Brain pericyte (primary cell): ENCODE measurements around the gene ADH1B.
A peak's percentile ranks its signal among the peaks of the same experiment; 100 is the strongest.
"Not testable (repeated sequence)": the region's sequence is repeated elsewhere in the genome, so short reads cannot be mapped to it uniquely, and the experiment has no call there.

Experiments used
- DNase-seq: peaks from one replicate; pipeline ENCODE4 v3.0.0-alpha.2; 2012; ENCODE audit warnings: low read depth, low spot score

Gene ADH1B

DNA sequence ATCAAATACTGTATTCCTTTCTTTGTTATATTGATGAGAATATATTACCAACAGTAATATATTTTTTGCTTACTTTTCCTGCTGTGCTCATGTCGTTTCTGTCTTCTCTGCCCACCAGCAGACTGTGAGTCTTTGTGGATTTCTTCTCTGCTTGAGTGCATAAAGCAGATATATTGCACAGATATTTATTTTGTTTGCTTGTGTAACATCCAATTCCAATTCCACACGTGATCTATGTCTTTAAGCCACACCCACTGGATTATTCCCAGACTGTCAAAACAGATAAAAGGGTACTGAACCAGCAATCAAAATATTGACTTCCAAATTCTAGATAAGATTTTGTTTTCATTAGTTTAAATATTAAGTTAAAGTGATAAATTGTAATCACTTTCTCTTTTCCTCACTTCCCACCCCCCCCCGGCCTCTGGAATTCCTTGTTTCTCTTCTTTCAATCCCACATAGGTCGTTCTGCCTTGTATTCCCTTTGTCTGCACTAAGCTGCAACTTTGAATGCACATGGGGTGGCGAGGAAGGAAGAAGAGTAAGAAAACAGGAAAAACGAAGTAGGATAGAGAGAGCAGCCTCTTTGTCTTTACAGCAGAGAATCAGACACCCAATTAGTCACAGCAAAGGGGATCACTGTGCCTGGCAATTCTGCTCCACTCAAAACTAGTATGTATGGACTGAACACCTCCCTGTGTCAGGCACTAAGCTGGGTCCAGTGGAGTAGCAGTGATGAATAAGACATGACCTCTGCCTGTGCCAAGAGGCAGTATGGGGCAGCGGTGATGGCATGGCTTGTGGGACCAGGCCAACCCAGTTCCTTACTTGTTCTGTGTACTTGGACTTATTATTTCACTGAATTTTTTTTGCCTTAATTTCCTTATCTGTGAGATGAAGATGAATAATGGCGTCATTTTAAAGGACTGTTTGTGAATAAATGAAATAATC, at the start of gene ADH1B:
Gene ADH1B, minus strand, starts transcription at position 161 of the 951 bp plus-strand sequence. Its CDS starts 70 bp downstream, at position 91.
- no peak for DNase-seq

DNA sequence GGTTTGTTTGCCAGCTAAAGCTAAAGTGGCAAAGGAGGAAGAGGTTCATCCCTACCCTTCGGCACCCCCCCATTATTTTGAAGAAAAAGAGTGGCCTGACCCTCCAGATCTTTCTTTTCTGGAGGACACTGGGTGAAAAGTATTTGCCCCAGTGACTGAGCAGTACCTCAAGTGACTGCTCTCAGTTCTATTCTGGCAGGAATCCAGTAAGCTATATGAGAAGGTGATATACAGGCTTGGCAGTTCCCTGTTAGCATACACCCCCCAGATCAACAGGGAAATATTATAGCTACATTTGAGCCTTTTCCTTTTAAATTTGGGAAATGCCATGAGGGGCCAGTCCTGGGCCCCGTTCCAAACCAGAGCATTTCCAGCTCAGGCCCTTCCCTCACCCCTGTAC, 46.6 kb upstream of the ADH1B start:
- DNase-seq, result not testable (repeated sequence)

DNA sequence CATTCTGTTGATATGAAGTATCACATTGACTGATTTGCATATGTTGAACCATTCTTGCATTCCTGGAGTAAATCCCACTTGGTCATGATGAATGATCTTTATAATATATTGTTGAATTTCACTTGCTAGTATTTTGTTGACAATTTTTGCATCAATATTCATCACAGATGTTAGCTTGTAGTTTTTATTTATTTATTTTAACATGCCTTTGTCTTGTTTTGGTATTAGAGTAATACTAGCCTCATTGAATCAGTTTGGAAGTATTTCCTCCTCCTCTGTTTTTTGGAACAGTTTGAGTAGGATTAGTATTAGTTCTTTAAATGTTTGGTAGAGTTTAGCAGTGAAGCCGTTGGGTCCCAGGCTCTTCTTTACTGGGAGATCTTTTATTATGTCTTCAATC, 45.3 kb upstream of the ADH1B start:
- no peak for DNase-seq

DNA sequence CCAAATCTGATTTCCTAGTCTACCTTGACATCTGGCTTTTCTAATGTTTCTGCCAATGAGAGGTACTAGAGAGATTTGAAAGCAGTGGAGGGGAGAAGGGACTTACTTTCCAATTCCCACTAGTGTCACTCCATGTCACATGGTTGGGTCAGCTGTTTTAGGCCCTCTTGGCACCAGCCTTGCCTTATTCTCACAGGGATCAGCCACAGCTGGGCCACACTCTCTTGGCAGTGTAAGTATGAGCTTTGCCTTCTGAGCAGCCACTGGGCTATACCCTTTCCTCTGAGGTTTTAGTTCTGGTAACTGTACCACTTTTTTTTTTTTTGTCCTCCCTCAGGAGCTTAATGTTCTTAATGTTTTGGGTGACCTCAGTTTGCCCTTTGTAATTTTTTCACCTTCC, 41.6 kb upstream of the ADH1B start:
- no peak for DNase-seq

DNA sequence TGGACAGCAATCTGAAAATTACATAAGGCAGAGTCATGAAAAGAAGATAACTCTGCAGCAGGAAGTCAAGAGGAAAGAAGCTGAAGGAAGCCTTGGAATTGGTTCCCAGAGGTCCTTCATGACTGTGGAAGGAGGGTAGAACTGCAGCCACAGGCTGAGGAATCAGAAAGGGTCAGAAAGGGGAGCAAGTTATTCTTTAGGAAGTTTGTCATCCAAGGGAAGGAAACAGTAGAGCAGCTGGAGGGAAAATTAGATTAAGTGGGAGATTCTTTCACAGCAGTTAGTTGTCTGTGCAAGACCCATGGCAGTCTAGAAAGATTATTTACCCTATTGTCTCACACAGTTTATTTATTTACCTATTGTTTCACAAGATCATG, 40.7 kb upstream of the ADH1B start:
- no peak for DNase-seq

DNA sequence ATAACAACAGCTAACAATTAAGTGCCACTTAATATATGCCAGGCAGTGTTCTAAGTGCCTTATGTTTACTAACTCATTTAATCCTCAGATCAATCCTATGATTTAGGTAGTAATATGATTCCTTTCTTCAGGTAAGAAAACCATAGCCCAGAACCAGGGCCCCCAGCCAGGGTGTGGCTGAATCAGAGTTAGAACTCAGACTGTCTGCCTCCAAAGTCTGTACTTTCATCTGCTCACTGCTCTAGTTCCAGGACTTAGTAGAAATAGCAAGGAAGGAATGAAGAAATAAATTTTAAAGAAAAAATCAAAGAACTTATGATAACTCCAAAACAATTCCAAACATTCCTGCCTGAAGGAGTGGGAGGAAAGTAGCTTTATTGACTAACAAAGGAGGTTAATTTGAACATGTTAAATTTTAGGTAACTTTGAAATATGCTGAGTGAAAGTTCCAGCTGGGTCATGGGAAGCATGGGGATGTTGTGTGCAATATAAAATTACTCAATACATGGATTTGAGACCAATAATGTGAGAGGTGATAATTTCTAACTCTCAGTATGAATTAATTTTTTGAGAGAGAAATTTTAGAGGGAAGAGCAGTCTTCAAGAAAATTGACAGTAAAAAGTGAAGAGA, 40.2 kb upstream of the ADH1B start:
- no peak for DNase-seq

DNA sequence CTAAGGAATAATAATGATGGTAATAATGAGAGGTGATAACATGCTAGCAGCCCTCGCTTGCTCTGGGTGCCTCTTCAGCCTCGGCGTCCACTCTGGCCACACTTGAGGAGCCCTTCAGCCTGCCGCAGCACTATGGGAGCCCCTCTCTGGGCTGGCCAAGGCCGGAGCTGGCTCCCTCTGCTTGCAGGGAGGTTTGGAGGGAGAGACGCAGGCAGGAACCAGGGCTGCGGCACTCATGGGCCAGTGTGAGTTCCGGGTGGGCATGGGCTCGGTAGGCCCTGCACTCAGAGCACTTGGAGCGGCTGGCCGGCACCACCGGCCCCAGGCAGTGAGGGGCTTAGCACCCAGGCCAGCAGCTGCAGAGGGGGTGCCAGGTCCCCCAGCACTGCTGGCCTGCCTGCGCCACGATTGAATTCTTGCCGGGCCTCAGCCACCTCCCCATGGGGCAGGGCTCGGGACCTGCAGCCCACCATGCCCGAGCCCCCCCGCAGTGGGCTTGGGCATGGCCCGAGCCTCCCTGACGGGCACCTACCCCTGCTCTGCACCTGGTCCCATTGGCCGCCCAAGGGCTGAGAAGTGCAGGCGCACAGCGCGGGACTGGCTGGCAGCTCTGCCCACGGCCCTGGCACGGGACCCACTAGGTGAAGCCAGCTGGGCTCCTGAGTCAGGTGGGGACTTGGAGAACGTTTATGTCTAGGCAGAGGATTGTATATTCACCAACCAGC, 38.4 kb upstream of the ADH1B start:
- no peak for DNase-seq

DNA sequence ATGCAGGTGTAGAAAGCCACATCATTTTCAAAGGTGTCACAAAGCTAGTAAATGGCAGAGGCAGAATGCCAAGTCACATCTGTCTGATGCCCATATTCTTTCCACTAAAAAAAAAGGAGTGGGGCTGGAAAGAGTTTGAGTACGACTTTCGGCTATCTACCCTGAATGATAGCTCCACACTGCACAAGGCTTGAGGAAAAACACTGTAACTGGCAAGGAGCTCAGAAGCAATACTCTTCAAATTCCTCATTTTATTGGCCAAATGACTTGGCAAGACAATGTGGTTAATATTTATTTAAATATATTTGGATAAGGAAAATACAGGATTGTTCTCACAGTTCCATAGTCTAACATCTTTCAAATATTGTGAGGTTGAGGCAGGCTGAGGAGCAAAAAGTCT, 36.7 kb upstream of the ADH1B start:
- DNase-seq, result no peak

DNA sequence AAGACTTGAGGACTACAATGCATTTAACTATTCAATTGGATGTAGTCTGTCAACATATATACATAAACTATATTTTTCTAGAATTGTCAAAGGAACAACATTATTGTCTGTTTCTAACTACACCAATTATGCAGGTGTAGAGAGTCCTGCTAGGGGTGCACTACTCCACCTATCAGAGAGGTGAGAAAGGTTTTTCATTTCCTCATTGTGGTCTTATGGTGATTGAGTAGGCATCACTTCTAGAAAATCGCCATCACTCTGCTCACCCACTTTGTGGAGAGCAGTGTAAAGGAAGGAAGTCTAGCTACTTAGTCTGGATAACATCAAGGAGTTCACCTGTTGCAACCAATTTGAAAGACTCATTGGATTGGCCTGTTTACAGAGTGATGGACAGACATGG, 35.8 kb upstream of the ADH1B start:
- no peak for DNase-seq

DNA sequence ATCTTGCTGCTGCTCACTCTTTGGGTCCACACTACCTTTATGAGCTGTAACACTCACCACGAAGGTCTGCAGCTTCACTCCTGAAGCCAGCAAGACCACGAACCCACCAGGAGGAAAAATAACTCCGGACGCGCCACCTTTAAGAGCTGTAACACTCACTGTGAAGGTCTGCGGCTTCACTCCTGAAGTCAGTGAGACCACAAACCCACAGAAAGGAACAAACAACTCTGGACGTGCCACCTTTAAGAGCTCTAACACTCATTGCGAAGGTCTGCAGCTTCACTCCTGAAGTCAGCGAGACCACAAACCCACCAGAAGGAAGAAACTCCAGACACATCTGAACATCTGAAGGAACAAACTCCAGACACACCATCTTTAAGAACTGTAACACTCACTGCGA, 34.9 kb upstream of the ADH1B start:
- not testable (repeated sequence) for DNase-seq

DNA sequence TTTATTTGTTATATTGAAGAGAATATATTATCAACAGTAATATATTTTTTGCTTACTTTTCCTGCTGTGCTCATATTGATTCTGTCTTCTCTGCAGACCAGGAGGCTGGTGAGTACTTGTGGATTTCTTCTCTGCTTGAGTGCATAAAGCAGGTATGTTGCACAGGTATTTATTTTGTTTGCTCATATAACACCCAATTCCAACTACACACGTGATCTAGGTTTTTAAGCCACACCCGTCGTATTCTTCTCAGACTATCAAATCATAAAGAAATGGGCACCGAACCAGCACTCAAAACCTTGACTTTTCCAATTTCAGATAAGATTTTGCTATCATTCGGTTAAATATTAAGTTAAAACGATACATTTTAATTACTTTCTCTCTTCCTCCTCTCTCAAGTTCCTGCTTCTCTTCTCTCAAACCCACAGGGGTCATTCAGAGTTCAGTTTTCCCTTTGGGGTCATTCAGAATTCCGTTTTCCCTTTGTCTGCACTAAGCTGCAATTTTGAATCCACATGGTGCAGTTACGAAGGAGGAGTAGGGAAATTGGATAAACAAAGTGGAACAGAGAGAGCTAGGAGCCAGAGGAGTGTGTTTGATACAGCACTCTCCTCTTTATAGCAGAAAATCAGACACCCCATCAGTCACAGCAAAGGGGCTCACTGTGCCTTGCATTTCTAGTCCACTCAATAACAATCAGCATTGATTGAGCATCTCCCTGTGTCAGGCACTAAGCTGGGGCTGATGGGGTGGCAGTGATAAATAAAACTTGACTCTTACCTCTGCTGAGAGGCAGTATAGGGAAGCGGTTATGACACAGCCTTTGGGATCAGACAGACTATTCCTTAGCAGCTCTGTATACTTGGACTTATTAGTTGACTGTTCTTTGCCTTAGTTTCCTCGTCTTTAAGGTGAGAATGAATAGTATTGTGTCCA, 31.7 kb upstream of the ADH1B start, which contains the start of gene ADH1C:
Gene ADH1C, minus strand, starts transcription at position 145 of the 936 bp plus-strand sequence. Its CDS starts 71 bp downstream, at position 74.
- DNase-seq, result no peak

DNA sequence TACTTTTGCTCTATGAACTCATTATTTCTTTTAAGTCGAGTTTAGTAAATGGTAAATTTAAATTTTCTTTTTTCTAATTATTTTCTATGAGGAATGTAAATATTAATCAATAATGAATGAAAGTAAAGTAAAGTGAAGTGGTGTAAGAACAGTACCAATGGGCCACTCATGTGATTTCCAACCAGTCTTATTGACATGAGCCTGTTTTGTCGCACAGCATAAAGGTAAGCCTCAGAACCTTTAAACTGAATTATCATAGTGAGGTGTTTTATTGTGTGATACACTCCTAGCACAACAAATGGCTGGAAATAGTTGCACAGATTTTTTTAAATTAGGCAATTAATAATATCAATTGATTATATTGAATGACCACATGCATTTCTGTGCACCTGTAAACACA, 30.3 kb upstream of the ADH1B start:
- DNase-seq, result no peak

DNA sequence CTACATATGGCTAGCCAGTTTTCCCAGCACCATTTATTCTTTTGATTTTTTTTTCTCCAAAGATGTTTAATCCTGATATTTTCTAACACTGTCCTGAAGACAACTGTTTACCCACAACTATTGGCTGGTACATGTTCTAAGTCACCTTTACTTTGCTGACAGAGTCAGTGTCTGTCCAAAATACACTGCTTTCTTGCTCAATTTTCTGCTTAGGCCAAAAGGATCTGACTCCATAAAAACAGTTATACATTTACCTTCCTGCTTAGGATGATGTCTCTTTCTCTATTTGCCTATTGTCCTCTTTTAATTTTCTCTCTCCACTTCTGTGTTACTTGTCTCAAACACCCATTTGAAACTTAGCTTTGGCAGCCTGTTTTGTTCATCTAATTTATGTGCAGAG, 28.1 kb upstream of the ADH1B start:
- no peak for DNase-seq

DNA sequence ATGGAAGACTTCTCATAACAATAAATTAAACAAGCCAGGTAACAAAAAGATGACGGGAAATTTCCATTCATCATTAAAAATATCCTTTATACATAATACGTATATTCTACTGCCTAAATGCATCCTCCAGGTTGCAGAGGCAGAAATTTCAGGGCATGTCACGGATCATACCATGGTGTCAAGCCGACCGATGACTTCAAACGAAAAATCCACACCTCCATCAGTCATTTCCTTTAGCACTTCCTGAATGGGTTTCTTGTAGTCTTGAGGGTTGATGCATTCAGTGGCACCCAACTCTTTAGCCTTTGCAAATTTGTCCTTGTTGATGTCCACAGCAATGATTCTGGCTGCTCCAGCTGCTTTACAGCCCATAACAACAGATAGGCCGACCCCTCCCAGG, 21.4 kb upstream of the ADH1B start:
- not testable (repeated sequence) for DNase-seq

DNA sequence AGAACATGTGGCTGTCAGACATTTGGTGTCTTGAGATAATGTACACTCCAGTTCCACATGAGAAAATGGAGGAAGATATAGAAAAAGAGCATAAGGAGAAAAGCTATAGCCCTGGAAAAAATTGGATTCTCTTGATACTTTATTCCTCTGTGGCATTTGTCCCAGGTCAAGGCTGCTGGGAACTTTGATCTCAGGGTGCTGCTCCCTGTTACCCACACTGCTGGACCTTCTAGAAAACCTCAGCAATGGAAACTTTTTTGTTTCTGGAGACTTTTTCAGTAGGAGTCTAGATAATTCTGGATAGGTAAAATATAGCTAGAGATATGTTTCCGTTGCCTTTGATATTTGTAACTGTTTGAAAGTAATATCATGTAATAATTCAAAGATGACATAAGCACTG, 20.2 kb upstream of the ADH1B start:
- DNase-seq, result no peak

DNA sequence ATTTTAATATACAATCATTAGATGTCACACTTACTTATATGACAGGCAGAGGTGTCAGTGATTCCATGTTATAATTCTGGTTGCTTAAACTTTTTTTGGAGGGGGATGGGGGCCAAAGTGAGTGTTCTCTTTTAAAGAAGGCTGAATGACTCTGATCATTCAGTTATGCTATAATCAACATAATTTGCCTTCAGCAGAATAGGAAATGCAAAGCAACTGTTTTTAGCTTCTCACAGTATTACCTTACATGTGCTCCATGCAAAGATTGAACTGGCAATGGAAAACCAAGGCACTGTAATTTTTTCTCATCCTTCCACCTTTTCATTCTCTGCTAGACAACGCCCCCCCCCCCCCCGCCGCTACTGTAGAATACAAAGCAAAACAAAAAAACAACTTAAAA, 18.0 kb upstream of the ADH1B start:
- no peak for DNase-seq

DNA sequence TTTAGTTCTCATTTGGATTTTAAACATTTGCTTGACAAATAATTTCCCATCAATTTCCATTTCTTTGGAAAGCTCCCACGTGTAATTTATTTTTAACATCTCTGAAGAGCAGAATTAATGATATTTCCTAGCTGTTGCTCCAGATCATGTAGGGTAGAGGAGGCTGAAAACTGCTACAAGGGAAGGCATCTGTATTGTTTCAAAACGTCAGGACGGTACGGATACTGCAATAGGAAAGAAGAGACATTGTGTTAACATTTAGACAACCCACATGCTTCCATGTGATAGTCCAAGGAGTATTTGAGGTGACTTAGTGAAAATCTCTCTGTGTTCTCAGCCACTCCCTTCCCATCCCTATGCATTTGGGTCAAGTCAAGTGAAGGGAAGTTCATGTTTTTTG, 15.4 kb upstream of the ADH1B start:
- no peak for DNase-seq

DNA sequence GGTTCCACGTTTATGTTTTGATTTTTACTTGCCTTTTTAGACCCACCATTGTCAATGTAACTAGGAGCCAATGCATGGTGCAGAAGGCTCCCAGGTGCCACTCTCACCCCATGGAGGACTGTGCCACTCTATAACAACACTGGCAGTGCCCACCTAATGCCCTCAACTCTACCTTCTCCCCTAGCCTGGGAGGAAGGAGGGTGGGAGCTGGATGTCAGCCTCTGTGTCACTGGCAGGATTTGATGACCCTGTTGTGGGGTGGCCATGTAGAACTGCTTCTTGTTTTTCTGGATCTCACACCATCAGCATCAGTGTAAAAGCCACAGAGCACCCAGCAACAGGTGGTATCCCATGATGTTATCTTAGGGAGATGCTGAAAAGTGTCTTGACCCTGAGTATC, 13.7 kb upstream of the ADH1B start:
- no peak for DNase-seq

DNA sequence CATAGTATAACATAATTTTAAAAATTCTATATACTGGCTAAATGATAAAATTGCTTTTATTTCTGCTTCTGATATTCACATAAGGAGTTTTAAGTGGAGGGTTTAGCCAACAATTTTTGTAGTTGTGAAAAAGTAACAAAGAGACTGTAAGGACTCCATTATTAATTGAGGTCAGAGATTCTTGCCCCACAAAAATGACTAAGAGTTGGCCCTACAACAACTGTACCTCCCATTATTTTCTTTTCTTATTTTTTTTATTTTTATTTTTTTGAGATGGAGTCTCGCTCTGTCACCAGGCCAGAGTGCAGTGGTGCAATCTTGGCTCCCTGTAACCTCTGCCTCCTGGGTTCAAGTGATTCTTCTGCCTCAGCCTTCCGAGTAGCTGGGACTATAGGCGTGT, 9.4 kb upstream of the ADH1B start:
- DNase-seq, result no peak

DNA sequence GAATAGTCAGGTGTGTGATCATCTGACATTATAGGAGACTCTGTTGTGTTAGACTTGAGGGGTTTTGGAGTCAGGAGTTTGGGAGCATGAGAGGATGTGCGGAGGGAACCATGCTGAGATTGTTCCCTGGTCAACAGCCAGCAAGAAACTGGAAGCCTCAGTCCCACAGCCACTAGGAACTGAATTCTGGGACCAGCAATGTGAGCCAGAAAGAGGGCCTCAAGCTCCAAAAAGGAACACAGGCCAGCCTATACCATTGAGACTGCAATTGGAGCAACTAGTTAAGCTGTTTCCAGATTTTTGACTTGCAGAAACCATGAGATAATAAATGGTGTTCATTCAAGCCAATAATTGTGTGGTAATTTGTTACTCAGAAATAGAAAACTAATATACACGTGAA, 8.7 kb upstream of the ADH1B start:
- DNase-seq, result no peak

DNA sequence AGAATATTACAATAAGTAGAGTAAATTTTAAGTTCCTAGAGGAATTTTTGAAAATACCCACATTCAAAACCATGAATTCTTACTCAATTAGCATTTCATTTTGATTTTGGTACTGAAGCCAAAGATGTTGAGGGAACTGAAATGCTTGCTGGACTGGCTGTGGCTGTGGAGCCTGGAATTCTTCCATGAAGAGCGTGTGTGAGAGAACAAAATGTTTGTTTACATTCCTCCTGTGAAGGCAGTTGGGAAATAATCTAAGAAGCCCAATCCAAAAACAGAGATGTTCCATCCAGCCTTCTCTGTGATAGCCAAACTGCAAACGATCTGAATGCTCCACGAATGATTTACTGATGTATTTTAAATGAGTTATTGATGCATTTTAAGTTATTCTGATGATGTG, 3.8 kb upstream of the ADH1B start:
- DNase-seq, result peak; percentile 33
